OCI-M2 (cell line): ENCODE data around the gene IFITM2.

Experiments
- DNase-seq: peaks from one replicate; lab custom pipeline; 2025; ENCODE audit not compliant: unreplicated experiment; lab: John Stamatoyannopoulos, UW

IFITM2 gene

DNA sequence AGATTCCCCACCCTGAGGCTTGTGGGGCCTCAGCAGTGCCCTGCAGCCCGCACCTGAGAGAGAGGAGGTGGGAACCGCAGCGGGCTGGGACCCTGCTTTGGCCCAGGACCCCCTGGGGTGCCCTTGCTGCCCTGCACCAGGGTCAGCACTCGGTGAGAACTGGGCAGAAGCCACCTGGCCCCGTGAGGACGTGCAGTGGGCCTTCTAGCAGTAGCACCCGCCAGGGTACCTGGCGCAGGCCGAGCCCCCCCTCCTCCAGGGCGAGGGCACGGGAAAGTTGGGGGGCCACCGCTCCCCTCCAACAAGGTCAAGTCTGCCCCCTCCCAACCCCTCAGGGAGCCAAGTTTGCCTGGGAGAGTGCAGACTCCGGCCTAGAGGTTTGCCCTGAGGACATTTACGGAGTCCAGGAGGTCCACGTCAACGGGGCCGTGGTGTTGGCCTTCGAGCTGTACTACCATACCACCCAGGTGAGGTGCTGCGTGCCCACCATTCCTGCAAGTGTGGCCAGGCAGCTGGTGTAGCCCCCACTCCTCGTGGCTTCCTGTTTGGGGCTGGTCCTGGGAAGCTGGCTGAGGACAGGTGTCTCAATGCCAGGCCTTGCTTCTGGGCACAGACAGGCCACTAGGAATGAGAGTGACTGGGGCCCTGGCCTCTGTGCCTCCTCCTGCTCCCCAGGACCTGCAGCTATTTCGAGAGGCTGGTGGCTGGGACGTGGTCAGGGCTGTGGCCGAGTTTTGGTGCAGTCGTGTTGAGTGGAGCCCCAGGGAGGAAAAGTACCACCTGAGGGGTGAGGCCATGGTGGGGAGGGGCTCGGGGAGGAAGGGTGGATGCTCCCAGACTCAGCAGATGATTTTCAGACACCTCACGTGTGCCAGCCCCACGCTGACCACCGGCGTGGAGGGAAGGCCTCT lies 15.2 kb upstream of the IFITM2 start:
- DNase-seq = no peak

DNA sequence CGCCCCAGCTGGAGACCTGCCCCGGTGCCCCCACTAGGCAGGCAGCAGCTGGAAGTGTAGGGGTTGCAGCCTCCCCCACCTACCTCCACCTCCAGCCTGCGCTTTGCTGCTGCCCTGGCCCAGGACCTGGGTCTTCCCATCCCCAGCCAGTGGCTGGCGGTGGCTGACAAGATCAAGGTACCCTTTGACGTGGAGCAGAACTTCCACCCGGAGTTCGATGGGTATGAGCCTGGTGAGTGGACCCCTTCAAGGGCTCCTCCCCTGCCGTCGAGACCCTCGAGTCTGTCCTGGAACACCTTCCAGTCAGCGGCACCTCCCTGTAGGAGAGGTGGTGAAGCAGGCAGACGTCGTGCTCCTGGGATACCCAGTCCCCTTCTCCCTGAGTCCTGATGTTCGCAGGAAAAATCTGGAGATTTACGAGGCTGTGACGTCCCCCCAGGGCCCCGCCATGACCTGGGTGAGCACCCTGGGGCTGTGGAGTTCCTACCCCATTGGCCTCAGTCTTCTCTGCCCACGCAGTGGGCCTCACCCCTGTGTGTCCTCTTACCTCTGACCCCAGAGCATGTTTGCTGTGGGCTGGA lies 14.3 kb upstream of the IFITM2 start:
- no peak for DNase-seq

DNA sequence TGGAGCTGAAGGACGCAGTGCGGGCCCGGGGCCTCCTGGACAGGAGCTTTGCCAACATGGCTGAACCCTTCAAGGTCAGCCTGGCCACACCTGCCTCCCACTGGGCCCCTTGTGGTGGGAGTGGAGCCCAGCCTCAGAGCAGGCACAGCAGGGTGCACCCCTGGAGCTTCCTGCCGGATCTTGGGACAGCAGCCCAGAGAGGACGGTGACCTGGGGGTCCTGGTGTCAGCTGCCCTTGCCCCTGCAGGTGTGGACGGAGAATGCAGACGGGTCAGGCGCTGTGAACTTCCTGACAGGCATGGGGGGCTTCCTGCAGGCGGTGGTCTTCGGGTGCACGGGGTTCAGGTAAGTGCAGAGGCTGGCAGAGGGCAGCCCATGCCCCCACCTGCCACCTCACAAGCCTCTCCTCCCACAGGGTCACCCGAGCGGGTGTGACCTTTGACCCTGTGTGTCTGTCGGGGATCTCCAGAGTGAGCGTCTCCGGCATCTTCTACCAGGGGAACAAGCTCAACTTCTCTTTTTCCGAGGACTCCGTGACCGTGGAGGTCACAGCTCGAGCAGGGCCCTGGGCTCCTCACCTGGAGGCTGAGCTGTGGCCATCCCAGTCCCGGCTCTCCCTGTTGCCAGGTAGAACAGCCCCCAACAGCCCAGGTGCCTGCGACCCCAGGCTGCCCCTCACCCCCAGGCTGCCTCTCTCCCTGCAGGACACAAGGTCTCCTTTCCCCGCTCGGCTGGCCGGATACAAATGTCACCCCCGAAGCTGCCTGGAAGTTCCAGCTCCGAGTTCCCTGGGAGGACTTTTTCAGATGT lies 13.6 kb upstream of the IFITM2 start:
- no peak for DNase-seq

DNA sequence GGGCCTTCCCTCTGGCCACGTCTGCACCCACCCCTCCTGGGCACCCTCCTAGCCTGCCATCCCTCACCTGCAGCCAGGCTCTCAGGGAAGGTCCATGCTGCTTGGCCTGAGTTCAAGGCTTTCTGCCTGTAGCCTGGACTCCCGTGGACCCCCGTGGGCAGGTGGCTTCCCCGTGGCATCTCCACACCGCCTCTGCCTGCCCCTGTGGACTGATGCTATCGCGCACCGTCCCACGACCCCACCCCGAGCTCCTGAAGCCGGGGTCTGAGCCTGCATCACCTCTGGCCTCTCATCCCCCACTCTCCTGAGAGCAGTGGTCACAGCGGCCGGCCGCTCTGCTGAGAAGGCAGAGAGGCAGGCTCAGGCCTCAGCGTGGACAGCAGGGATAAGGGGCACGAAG lies 12.8 kb upstream of the IFITM2 start:
- DNase-seq = no peak

DNA sequence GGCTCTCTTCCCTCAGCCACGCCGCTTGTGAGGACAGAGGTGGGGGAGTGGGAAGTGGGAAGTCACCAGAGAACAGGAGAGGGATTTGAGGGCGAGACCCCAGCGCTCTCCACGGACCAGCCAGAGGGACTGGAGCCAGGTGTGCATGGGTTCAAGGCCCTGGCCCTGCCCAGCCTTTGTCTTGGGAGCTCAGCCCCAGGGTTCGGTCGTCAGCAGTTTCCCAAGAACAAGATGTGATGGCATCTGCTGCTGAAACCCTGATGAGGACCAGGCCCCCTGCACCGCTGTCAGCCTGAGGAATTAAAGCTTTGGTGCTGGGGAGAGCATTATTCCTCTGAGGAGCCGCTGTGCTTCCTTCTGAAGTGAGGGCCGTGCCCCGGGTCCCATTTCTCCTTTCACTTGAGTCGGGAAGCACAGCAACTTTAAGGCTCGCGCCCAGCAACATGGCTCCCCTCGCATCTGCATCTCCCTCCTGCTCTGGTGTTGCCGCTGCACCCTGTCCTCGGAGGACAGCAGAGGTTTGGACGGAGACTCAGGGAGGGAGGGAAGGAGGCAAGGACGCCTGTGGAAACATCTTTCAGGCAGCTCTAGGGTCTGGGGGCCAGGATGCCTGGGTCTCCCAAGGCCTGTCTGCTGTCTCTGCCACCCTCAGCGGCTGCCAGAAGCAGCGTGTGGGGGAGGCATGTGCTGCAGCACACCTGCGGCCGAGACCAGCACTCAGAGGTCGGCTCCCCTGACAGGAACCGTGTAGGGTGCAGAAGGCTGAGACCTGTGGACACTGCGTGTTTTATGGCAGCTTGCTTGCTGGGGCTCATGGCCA lies 12.1 kb upstream of the IFITM2 start:
- no peak for DNase-seq

DNA sequence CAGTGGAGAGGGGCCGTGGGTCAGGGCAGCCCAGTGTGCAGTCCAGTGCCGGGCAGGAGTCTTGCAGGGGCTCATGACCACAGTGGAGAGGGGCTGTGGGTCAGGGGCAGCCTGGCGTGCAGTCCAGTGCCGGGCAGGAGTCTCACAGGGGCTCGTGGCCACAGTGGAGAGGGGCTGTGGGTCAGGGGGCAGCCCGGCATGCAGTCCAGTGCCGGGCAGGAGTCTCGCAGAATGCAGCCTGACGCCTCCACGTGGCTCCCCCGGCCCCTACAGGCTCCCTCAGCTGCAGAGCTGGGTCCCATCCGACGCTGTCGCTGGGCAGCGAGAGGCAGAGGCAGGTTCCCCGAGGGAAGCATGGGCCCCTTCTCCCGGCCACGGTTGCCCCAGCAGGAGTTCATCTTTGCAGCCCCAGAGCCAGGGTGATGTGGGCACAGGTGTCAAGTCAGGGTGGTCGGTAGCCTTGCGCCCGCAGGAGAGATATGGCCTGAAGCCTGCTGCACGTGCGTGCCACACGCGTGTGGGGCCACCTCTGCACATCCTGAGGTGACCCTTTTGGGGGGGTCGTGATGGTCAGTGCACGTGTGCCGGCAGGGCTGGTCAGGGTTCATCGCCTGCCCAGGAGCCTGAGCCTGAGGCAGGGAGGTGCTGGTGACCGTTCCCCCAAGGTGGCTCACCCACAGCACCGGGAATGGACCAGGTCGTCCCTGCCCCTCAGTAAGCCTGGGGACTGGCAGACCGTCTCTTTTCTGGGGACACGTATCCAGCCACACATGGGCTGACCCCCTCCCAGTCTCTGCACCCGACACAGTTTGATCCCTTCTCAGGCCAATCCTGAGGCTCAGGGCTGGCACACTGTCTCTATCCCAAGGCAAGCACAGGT lies 11.2 kb upstream of the IFITM2 start:
- no peak for DNase-seq

DNA sequence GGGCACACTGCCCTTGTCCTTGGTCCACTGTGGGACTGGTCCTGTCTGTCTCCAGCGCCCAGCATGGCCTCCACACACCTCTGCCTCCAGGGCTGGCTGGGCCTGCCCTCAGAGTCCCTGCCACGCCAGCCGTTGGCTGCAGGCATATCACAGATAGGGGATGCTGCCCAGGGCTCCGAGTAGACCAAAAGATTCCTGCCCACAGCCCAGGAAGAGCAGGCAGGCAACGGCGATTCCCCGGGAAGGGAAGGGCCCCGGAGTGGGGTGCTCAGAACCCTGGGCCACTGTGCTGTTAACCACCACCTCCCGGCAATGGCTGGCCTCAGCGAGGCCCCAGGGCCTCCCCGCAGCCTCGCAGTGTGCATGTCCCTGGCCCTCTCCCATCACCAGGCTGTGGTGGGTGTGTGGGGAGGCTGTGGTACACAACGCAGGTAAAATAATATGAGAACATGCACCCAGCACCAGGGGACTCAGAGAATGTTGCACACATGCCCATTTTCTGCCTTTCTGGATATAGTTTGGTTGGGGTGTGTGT lies 10.5 kb upstream of the IFITM2 start:
- DNase-seq = no peak

DNA sequence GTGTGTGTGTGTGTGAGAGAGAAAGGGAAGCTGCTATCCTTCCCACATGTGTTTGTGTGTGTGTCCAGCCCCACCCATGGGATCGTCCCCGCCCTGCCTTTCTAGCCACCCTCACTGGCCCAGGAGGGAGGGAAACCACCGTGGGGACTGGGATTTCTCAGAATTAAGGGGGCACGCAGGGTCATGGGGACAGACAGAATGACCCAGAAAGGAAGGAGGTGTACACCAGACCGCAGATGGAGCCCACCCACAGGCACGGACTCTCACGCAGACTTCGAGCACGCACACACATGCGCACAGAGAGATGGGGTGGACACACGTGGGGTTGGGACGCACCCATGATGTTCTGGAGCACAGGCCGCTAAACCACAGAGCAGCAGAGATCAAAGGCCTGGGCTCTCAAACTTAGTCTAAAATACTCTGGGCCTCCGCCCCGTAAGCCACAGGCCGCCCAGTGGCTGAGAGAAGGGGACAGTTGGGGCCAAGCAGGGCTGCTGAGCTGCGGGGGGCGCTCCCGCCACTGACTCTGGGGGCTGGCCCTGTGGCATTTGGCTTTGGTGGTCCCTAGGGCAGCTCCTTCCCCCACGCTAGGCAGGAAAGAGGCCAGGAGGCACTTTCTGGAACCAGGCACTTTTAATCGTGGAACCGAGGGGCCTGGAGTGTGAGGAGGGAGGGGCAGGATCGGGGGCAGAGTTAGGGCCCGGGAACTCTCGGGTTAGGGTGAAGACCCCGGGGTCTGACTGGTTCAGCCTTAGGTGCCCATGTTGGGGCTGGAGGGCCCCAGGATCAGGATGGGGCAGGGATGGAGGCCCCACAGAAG lies 9.8 kb upstream of the IFITM2 start:
- no peak for DNase-seq

DNA sequence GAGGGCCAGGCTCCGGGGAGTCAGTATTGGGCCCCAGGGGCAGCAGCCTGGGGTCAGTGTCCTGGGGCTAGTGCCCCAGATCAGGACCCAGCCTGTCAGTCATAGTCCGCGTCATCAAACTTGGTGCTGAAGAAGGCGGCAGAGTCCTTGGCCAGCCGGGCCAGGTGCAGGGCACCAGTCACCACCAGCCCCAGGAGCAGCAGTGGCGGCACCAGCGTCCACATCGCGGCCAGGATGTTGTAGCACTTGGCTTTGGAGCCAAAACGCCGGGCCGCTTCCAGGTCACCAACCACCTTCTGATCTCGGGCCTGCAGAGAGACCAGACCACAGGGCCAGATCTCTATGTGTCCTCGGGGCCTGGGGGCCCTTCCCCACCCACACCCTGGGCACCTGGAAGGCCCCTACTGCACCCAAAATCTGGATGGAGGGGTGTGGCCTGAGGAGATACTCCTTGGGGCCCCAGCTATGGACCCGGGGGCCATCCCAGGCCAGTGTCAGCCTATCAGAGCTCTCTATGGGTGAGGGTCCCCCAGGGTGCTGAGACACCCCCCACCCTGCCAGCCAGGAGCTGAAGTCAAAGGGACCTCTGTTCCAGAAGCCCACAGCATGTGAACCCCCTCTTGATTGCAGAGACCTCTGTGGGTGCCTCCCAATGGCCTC lies 9.1 kb upstream of the IFITM2 start:
- no peak for DNase-seq

DNA sequence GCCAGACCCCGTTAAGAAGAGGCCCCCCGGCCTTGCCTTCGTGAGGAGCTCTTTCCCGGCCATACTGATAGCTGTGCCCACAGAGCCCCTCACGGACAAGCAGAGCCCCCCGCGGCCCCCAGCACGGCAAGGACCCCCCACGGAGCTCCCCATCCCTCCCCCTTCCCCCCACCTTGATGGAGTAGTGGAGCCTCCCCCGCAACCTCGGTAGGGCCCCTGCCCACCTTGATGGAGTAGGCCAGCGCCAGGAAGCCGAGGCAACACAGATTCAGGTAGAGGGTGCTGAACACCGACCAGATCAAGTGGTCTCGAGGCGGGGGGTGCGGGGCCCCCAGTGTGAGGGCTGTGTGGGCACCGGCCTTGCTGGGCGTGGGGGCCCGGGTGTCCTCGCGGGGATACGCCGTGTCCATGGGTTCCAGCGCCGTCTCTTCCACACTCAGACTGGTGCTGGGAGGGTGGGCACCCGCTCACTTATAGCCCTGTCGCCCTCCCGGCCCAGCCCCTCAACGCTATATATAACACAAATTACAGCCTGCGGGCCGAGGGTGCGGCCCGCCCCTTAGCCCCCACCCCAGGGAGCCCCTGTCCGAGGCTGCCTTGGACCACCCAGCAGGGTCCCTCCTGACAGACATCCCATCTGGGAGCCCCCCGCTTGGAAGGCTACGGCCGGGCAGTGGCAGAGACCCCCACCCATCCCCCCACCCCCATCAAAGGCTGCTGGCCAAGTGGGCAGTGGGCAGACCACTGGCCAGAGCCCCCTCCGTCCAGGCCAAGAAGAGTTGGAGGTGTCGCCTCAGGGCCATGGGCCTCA lies 8.3 kb upstream of the IFITM2 start, which contains the start of gene IFITM5:
Gene IFITM5, minus strand, starts transcription at position 446 of the 811 bp plus-strand sequence. Its CDS starts 36 bp downstream, at position 410.
- DNase-seq = no peak

DNA sequence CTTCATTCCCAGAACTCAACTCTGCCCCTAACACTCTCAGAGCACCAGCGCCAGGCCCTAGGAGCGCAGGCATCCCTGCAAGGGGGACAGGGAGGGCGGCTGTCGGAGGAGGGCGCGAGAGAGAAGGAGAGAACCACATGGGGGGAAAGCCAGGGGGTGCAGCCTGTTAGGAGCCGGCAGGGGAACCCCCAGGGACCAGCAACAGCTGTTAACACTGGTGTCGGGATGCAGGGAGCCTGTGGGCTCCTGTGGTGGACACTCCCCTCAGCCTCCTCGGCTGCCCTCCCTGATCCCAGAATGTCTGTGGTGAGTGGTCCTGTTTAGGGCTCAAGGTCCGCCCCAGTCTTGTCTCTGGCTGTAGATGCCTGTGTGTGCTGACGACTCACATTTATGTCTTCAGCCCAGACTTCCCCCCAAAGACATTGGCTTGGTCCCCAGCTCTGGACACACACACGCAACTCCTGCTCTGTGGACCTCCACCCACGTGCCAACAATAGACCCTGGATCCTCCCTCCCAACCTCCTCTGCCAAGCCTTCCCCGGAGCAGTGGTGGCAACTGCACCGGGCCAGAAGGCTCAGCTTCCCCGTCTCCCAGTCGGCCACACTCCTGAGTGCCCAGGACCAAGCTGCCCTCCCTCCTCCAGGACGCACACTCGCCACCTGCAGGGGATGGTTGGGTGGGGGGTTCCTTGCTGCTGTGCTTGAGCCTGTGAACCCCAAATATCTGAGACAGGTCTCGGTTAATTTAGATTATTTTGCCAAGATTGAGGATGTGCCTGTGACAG lies 7.5 kb upstream of the IFITM2 start:
- DNase-seq = no peak

DNA sequence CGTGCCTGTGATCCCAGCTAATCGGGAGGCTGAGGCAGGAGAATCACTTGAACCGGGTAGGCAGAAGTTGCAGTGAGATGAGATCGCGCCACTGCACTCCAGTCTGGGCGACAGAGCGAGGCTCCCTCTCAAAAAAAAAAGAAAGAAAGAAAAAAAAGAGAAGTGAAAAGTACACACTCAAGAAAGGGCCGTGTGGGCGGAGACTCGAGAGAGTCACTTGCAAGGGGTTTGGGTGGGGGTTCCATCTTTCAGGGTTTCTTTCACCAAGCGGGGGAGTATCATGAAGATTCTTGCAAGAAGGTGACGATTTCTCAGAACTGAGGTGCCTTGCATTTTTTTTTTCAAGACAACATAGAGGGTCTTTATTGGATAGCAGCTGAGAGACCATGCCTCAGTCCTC lies 4.3 kb upstream of the IFITM2 start:
- DNase-seq = no peak

DNA sequence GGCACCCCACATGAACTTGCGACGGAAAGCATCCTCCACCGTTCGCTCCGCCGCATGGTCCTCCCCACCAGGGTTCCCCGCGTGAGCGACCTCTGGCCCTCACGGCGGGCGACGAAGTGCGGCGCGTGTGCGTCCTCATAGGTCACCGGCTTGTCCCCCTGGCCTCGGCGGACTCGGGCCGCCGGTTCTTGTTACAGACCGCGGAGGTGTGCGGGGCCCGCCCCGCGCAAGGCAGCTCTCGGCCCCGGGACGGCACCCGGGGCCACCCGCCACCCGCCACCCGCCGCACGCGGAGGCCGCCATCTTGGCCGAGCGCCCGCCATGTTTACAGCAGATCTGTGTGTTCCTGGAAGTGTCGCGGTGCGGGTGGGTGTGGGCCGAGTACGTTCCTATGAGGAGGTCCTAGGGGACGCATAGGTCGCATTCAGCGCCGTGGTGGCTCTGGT lies 3.5 kb upstream of the IFITM2 start:
- no peak for DNase-seq

DNA sequence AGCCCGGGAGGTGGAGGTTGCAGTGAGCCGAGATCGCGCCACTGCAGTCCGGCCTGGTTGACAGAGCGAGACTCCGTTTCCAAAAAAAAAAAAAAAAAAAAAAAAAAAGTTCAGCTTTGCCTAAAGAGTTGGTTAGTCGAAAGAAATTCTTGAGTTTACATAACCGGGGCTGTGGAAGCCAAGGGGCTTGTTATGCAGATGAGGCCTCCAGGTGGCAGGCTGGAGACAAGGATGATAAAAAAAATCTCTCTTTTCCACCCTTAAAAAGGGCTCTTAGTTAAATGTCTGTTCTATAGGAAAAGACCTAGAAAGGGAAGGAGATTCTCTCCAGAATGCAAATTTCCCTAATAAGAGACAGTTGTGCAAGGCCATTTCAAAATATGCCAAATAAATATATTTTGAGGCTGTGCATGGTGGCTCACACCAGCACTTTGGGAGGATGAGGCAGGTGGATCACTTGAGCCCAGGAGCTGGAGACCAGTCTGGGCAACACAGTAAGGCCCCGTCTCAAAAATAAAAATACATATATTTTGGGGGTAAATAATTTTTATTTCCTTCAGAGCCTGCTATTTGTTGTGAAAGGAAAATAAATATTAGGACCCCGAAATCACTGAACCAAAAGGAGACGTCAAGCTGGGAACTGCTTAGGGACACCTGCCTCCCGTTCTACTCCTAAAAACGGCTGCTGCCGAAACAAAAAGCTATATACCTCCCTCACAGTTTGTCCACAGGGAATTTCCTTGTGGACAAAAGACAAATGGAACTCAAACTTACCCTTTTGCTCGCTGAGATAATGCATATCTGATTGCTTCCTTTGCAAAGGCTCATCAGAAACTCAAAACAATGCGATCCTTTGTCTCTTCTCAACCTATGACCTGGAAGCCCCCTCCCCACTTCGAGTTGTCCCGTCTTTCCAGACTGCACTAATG lies 2.4 kb upstream of the IFITM2 start:
- DNase-seq = no peak

DNA sequence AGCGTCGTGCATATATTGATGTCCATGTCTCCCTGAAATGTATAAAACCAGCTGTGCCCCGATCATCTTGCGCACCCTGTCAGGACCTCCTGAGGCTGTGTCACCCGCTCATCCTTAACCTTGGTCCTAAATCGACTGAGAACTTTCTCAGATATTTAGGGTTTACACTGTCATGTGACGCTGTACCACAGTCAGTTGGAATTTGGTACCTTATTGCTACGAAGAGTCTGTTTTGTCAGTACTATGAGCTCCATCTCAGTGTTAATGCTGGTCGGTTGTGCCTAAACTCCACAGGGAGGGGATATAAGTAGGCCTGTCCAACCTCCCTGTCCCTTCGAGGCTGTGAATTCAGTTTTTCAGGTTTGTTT lies 1.8 kb upstream of the IFITM2 start:
- DNase-seq = no peak
